A549 treated with Mapracorat at 1 μM for 4 hours (cell line): ENCODE measurements around the gene NAA25. TPM values are rescaled to one million over a fixed set of nuclear protein-coding genes. Genes with fewer than 3 reads are reported as not detected.

Experiments
- total RNA-seq: library from RNA; stranded (reverse); fragments of 200-300 nt; extraction: Qiagen RNA extraction; gene quantifications from 5 replicates; pipeline ENCODE4 v1.2.3, GENCODE V29; 2022

The NAA25 gene
- total RNA-seq: 15.5 to 23.2 TPM (median 20.7 TPM) in 5 replicates

DNA sequence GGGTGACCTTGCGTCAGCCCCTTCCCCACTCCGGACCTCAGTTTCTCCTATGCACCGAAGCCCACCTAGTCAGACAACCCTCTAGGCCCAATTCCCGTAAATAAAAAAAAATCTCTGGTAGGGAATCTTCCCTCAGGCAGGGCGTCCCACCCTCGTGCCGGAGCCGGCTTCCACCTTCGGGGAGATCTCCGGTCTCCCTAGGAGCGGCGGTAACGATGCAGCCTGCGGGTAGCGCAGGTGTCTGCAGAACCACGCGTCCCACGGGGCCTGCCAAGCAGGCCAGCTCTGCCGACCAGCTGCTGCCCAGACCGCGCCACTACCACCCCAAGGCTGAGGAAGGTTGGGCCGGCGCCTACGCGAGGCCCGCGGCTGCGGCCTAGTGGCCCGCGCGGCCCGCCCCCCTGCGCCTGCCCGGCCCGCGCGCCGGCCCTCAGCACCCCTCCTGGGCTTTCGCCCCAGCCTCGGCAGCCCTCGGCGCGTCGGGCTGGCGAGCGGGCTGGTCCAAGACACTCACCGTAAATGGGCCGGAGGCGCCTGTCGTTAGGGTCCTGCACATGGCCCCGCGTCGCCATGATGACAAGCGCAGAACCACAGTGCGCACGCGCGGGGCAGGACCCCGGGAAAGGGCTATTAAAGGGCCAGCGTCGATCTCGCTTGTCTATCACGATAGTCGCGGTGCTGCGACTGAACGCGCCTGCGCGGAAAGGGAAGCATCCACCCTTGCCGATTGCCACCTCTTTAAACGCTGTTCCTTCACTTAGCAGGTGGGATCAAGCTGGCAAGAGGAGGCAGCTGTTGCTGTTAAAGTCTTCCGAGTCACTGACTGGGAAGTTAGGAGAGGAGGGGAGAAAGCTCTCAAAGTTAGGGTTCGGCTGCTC lies at the start of gene NAA25:
Gene NAA25 (minus strand): TSS at position 582 of the 878 bp plus-strand sequence. CDS start 10 bp downstream, at position 572.

GRCh38 chr12:112125250-112125999 lies 16.8 kb upstream of the NAA25 start, which contains the start of gene TRAFD1:
Gene TRAFD1, plus strand, starts transcription at chr12:112125560. Its CDS starts 4,963 bp downstream, at chr12:112130523.

GRCh38 chr12:112012775-112013600 lies 95.6 kb downstream of the NAA25 start, which contains the start of the genes ERP29 and TMEM116:
Gene ERP29, plus strand, starts transcription at chr12:112013426. Its CDS starts 40 bp downstream, at chr12:112013466.
Gene TMEM116, minus strand, starts transcription at chr12:112013165. Its CDS starts 7,895 bp downstream, at chr12:112005270.

Other genes with a start within 250 kb of the NAA25 start
- gene TMEM116, start 95.6 kb downstream of the NAA25 start, total RNA-seq: 5.2 to 6.5 TPM (median 6.4 TPM) in 5 replicates
- gene ERP29, start 95.4 kb downstream of the NAA25 start, total RNA-seq: 122 to 135 TPM (median 125 TPM) in 5 replicates
- gene TRAFD1, start 16.8 kb upstream of the NAA25 start, total RNA-seq: 14.5 to 18.5 TPM (median 16.1 TPM) in 5 replicates